Neuronal stem cell (in vitro differentiated cells): ENCODE results near the gene TMA7B.

Source experiments
- DNase-seq: peaks from one replicate; pipeline ENCODE4 v3.0.0-alpha.2; 2013; ENCODE audit warnings: low spot score
- H2AFZ ChIP-seq: one replicate; pipeline ENCODE4 v1.6.1; 2013; ENCODE audit warnings: mild to moderate bottlenecking, low read length, inconsistent platforms
- H2AK5ac ChIP-seq: 2 replicates; pipeline ENCODE4 v1.6.1; 2013; ENCODE audit warnings: low read depth, mild to moderate bottlenecking, inconsistent platforms, low read length, moderate library complexity, mixed read lengths
- H2BK120ac ChIP-seq: 2 replicates; pipeline ENCODE4 v1.6.1; 2013; ENCODE audit warnings: low read depth, mild to moderate bottlenecking, inconsistent platforms, low read length, moderate library complexity, mixed read lengths
- H2BK12ac ChIP-seq: one replicate; pipeline ENCODE4 v1.6.1; 2013; ENCODE audit warnings: low read length, inconsistent platforms
- H2BK15ac ChIP-seq: 2 replicates; pipeline ENCODE4 v1.6.1; 2013; ENCODE audit warnings: mild to moderate bottlenecking, low read length, inconsistent platforms, mixed read lengths
- H2BK5ac ChIP-seq: one replicate; pipeline ENCODE4 v1.6.1; 2013; ENCODE audit warnings: inconsistent platforms, mild to moderate bottlenecking, low read length, moderate library complexity
- H3K14ac ChIP-seq: one replicate; pipeline ENCODE4 v1.6.1; 2013; ENCODE audit warnings: low read length, inconsistent platforms
- H3K18ac ChIP-seq: 2 replicates; pipeline ENCODE4 v1.6.1; 2013; ENCODE audit warnings: low read length, inconsistent platforms
- H3K23ac ChIP-seq: 2 replicates; pipeline ENCODE4 v1.6.1; 2013; ENCODE audit warnings: low read depth, mild to moderate bottlenecking, mixed read lengths, low read length, inconsistent platforms; ENCODE audit not compliant: poor library complexity
- H3K27ac ChIP-seq: replicated peaks from 3 replicates; pipeline ENCODE4 v1.5.1; 2013; ENCODE audit warnings: low read length, inconsistent platforms
- H3K27me3 ChIP-seq, 3 experiments: 2 replicates each; pipeline ENCODE4 v1.6.1; 2013; ENCODE audit warnings: low read length in 3 of 3, mild to moderate bottlenecking in 2 of 3, inconsistent platforms in 1 of 3, low read depth in 1 of 3, mixed read lengths in 1 of 3, moderate library complexity in 1 of 3; ENCODE audit not compliant: control insufficient read depth in 3 of 3, insufficient read depth in 3 of 3
- H3K36me3 ChIP-seq, 2 donors: replicated peaks in 1 of 2; 2 replicates each; pipeline ENCODE4 v1.6.1; 2013; ENCODE audit warnings: low read length in 2 of 2; ENCODE audit not compliant: control insufficient read depth in 2 of 2, insufficient read depth in 2 of 2
- H3K4ac ChIP-seq: 2 replicates; pipeline ENCODE4 v1.6.1; 2013; ENCODE audit warnings: inconsistent platforms, mild to moderate bottlenecking, low read length, moderate library complexity
- H3K4me1 ChIP-seq, 2 donors: 1 replicate in 1 of 2; 2 replicates in 1 of 2; pipeline ENCODE4 v1.6.1; 2013; ENCODE audit warnings: low read length in 2 of 2, low read depth in 1 of 2; ENCODE audit not compliant: control insufficient read depth in 2 of 2, insufficient read depth in 1 of 2
- H3K4me2 ChIP-seq: one replicate; pipeline ENCODE4 v1.6.1; 2013; ENCODE audit warnings: mild to moderate bottlenecking, low read length, inconsistent platforms; ENCODE audit not compliant: insufficient read depth, poor library complexity, severe bottlenecking
- H3K4me3 ChIP-seq, 2 donors: 2 replicates each; pipeline ENCODE4 v1.5.1; 2013; ENCODE audit warnings: low read length in 2 of 2, mild to moderate bottlenecking in 2 of 2, inconsistent platforms in 1 of 2, moderate library complexity in 1 of 2
- H3K79me1 ChIP-seq: one replicate; pipeline ENCODE4 v1.6.1; 2013; ENCODE audit warnings: low read depth, mild to moderate bottlenecking, inconsistent platforms, low read length, moderate library complexity
- H3K9ac ChIP-seq: one replicate; pipeline ENCODE4 v1.6.1; 2013; ENCODE audit warnings: mild to moderate bottlenecking, low read depth, low read length, inconsistent platforms; ENCODE audit not compliant: poor library complexity
- H3K9me3 ChIP-seq, 2 donors: replicated peaks in 1 of 2; 2 replicates each; pipeline versions ENCODE3 to v1.6.1; 2013; ENCODE audit warnings: low read length in 2 of 2, mild to moderate bottlenecking in 2 of 2, inconsistent platforms in 1 of 2, low read depth in 1 of 2, mixed read lengths in 1 of 2, moderate library complexity in 1 of 2; ENCODE audit not compliant: control insufficient read depth in 2 of 2, insufficient read depth in 1 of 2
- H4K8ac ChIP-seq: one replicate; pipeline ENCODE4 v1.6.1; 2013; ENCODE audit warnings: low read depth, mild to moderate bottlenecking, inconsistent platforms, low read length, moderate library complexity
- H4K91ac ChIP-seq: one replicate; pipeline ENCODE4 v1.6.1; 2013; ENCODE audit warnings: low read length, low read depth, mild to moderate bottlenecking, inconsistent platforms; ENCODE audit not compliant: poor library complexity
- WGBS, 2 donors: extraction: QIAGEN DNeasy Blood & Tissue Kit; methylation state at CpG; one replicate each; pipeline ENCODE4 v1.1.7; 2013; ENCODE audit warnings: missing lambda C conversion rate in 2 of 2, mixed read lengths in 1 of 2; ENCODE audit not compliant: insufficient read length in 2 of 2, insufficient replicate concordance in 1 of 2; ENCODE audit errors: extremely low coverage in 2 of 2; 5-methylcytosine and 5-hydroxymethylcytosine counted together

Gene TMA7B

DNA sequence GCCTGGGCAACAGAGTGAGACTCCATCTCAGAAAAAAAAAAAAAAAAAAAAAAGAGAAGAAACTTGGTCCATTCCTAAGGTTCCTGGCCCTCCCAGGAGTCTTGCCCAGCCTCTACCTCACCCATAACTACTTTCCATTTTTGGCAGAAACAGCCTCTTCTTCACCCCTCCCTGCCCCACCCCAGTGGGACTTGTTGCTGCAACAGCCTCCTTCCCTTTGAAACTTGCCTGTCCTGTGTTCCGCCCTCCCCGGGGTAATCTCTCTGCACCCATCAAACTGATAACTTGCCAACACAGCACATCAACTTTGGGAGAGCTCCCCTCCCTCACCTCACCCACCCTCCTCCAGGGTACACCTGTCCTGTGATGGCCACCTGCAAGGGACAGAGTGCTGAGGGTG is 24.5 kb downstream of the TMA7B start:
- no peak overlapping the region for H3K4ac ChIP-seq
- H3K79me1 ChIP-seq: no peaks in the 10 kb centered on the region
- no peak overlapping the region for H2BK15ac ChIP-seq
- H3K18ac ChIP-seq: no peak overlapping the region
- H3K36me3 ChIP-seq: no peaks in the 10 kb centered on the region
- H3K4me3 ChIP-seq: no peak overlapping the region
- no peaks in the 10 kb centered on the region for H3K9me3 ChIP-seq
- H2BK12ac ChIP-seq: no peak overlapping the region
- H3K4me2 ChIP-seq: no peak overlapping the region
- no peak overlapping the region for H4K8ac ChIP-seq
- no CpG with 5 or more reads among the region's 2 CpGs for WGBS, 2 donors
- H2AFZ ChIP-seq: no peak overlapping the region
- H3K27me3 ChIP-seq: peaks cover 0 to 30% (median 0%) of the 10 kb centered on the region in 3 experiments
- DNase-seq: no peak
- no peak overlapping the region for H2BK5ac ChIP-seq
- H3K14ac ChIP-seq: no peak overlapping the region
- no peak overlapping the region for H3K27ac ChIP-seq
- no peaks in the 10 kb centered on the region for H3K4me1 ChIP-seq
- no peak overlapping the region for H2AK5ac ChIP-seq
- no peak overlapping the region for H2BK120ac ChIP-seq
- H4K91ac ChIP-seq: no peak overlapping the region
- H3K23ac ChIP-seq: no peak overlapping the region
- no peak overlapping the region for H3K9ac ChIP-seq

DNA sequence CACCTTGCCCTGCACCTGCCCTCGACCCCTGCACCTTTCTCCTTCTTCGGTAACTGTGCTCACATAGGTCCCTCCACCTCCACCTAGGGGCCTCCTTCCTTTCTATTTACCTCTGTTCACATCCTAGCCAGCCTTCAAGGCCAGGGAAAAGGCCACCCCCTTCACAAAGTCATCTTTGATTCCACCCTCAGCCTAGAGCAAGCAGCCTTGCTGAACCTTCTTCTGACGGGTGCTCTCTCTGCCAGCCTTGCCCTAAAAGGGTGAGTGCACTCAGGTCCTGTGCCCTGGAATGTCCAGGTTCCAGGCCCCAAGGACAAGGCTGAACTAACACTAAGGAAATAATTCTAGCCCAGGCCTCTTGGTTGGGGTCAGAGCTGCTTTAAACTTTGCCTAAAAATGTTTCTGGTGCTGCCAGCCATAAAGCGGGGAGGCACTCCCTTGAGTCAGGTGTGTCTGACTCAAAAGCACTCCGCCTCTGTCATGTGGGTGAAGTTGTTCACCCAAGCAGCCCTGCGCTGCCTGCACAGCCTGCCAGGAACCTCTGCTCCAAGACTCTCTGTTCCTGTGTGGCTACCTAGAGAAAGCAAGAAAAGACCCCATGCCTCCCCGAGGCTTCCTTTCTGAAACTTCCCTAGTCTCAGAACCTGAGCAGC is 25.3 kb downstream of the TMA7B start:
- Histone ChIP-seq H2AFZ (no peak overlapping the region), H3K36me3 (no peaks in the 10 kb centered on the region), H4K8ac (no peak overlapping the region), H2AK5ac (no peak overlapping the region), H3K14ac (no peak overlapping the region), H4K91ac (no peak overlapping the region), H3K18ac (peak overlapping the region; percentile 55), H3K4me1 (no peaks in the 10 kb centered on the region), H3K4me3 (no peak overlapping the region), H3K9ac (no peak overlapping the region), H2BK12ac (no peak overlapping the region), H3K23ac (no peak overlapping the region), H3K4me2 (no peak overlapping the region), H3K4ac (no peak overlapping the region), H2BK120ac (no peak overlapping the region), H3K9me3 (no peaks in the 10 kb centered on the region), H3K27ac (no peak overlapping the region), H2BK5ac (no peak overlapping the region), H3K79me1 (no peaks in the 10 kb centered on the region), H2BK15ac (no peak overlapping the region), H3K27me3 (peaks cover 0 to 33% (median 0%) of the 10 kb centered on the region in 3 experiments)
- DNase-seq: no peak
- no CpG with 5 or more reads among the region's 7 CpGs for WGBS, 2 donors

DNA sequence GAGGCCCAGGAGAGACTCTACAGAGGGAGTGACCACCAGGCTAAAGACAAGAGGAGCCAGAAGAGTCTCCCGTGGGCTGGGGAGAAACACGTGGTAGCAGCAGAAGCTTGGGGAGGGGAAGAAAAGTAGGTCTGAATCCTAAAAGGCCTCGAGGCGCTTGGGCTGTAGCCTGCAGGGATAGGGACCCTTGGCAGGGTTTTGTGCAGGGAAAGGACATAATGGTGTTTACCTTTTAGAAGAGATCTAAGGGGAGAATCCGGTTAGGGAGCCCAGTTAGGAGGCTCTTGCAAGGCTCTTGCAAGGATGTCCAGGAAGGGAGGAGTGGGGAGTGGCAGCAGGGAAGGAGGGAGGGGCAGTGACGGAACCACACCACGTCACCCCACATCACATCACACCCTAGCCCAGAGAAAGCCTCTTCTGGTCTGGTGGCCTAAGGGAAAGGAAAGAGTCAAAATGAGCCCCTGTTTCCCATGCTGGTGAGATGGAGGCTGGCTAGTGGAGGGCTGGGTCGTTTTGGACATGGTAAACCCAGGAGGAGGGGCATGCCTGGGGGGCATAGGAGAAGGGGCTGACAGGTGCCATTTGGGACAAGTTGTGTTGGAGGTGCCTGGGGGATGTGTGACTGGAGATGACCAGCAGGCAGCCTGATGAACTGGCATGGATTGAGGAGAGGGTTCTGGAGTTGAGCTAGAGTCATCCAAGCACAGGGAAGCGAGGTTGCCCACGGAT is 28.4 kb downstream of the TMA7B start:
- Histone ChIP-seq H3K36me3 (no peaks in the 10 kb centered on the region), H2BK120ac (no peak overlapping the region), H3K4me1 (no peaks in the 10 kb centered on the region), H2AK5ac (no peak overlapping the region), H3K9ac (peak overlapping the region; percentile 32), H2BK12ac (no peak overlapping the region), H3K4me3 (no peak overlapping the region), H2BK15ac (peak overlapping the region; percentile 38), H3K18ac (peak overlapping the region; percentile 45), H3K27me3 (peaks cover 0 to 59% (median 11%) of the 10 kb centered on the region in 3 experiments), H3K27ac (no peak overlapping the region), H2AFZ (no peak overlapping the region), H3K79me1 (no peaks in the 10 kb centered on the region), H4K8ac (no peak overlapping the region), H3K4ac (no peak overlapping the region), H2BK5ac (no peak overlapping the region), H3K4me2 (no peak overlapping the region), H3K23ac (peak overlapping the region; percentile 83), H3K14ac (no peak overlapping the region), H3K9me3 (no peaks in the 10 kb centered on the region), H4K91ac (no peak overlapping the region)
- WGBS, 2 donors: no CpG with 5 or more reads among the region's 10 CpGs
- no peak for DNase-seq

DNA sequence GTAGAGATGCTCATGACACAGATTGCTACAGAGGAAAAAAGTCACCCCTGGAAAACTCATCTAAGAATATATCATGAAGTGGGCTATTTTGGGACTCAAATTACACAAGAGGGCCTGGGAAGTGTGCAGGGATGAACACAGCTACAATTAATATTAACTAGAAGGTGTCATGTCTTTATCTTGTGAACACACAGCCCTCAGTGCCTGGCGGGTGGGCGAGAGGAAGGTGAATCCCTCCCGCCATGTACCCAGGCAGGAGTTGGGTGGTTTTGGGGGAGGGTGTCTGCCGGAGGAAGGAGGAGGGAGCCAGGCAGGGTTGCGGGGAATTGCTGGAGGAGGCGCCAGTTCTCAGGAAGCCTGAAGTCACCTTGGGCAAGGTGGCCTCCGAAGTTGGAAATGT is 29.4 kb downstream of the TMA7B start:
- no peak overlapping the region for H2BK15ac ChIP-seq
- H3K9ac ChIP-seq: no peak overlapping the region
- WGBS, 2 donors: no CpG with 5 or more reads among the region's 7 CpGs
- no peak overlapping the region for H2AK5ac ChIP-seq
- no peak overlapping the region for H2AFZ ChIP-seq
- no peak overlapping the region for H3K27ac ChIP-seq
- H3K4ac ChIP-seq: no peak overlapping the region
- H4K91ac ChIP-seq: no peak overlapping the region
- no peaks in the 10 kb centered on the region for H3K9me3 ChIP-seq
- H3K79me1 ChIP-seq: no peaks in the 10 kb centered on the region
- H3K36me3 ChIP-seq: no peaks in the 10 kb centered on the region
- no peak overlapping the region for H2BK120ac ChIP-seq
- peaks cover 3 to 67% (median 22%) of the 10 kb centered on the region in 3 experiments for H3K27me3 ChIP-seq
- no peak overlapping the region for H3K4me3 ChIP-seq
- H3K18ac ChIP-seq: peak overlapping the region; percentile 48
- no peak overlapping the region for H2BK5ac ChIP-seq
- no peak overlapping the region for H3K14ac ChIP-seq
- no peak overlapping the region for H2BK12ac ChIP-seq
- no peak overlapping the region for H4K8ac ChIP-seq
- H3K4me1 ChIP-seq: no peaks in the 10 kb centered on the region
- H3K4me2 ChIP-seq: no peak overlapping the region
- no peak overlapping the region for H3K23ac ChIP-seq
- no peak for DNase-seq
